ENCODE results near the gene CEND1. TPM values are rescaled to one million over a fixed set of nuclear protein-coding genes. Genes with fewer than 3 reads are reported as not detected.

CEND1 gene
- total RNA-seq, 1 experiment from 2014 or later: 2.7 TPM

DNA sequence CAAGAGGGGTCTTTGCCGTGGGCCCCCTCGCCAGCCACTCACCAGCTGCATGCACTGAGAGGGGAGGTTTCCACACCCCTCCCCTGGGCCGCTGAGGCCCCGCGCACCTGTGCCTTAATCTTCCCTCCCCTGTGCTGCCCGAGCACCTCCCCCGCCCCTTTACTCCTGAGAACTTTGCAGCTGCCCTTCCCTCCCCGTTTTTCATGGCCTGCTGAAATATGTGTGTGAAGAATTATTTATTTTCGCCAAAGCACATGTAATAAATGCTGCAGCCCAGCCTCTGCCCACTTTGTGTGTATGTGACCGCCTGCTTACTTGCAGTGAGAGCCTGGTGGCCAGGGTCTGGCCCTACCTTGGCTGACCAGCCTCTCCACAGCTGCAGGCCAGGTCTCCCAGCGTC, 35.1 kb upstream of the CEND1 start:
- CTCF ChIA-PET: interaction anchor here (1.0 kb wide), 1 partner anchor 49 kb away, joined by 3 read pairs; no protein-coding TSS in a partner anchor
- no peaks in the 10 kb centered on the region for H3K36me3 Mint-ChIP-seq
- no peak overlapping the region for H3K4me3 Mint-ChIP-seq
- TF ChIP-seq, protein P1, sequence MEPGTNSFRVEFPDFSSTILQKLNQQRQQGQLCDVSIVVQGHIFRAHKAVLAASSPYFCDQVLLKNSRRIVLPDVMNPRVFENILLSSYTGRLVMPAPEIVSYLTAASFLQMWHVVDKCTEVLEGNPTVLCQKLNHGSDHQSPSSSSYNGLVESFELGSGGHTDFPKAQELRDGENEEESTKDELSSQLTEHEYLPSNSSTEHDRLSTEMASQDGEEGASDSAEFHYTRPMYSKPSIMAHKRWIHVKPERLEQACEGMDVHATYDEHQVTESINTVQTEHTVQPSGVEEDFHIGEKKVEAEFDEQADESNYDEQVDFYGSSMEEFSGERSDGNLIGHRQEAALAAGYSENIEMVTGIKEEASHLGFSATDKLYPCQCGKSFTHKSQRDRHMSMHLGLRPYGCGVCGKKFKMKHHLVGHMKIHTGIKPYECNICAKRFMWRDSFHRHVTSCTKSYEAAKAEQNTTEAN (CRISPR knock-in tag; IDR thresholded peaks at IDR 0.05): no peak
- TF ChIP-seq E2F5 (CRISPR knock-in tag; IDR thresholded peaks at IDR 0.05) (no peak), NR2C2 (CRISPR knock-in tag; IDR thresholded peaks at IDR 0.05) (no peak), TEAD4 (CRISPR knock-in tag; IDR thresholded peaks at IDR 0.05) (no peak), ZBTB21 (CRISPR knock-in tag; IDR thresholded peaks at IDR 0.05; ENCODE audit: borderline replicate concordance) (no peak), ZNF512 (CRISPR knock-in tag; IDR thresholded peaks at IDR 0.05; ENCODE audit: borderline replicate concordance) (no peak), GABPB1 (CRISPR knock-in tag; IDR thresholded peaks at IDR 0.05) (no peak), SOX15 (CRISPR knock-in tag; IDR thresholded peaks at IDR 0.05) (no peak), GRHL2 (CRISPR knock-in tag; IDR thresholded peaks at IDR 0.05; ENCODE audit: insufficient replicate concordance, severe bottlenecking) (no peak), TP53 (CRISPR knock-in tag; IDR thresholded peaks at IDR 0.05) (no peak), ZNF416 (CRISPR knock-in tag; IDR thresholded peaks at IDR 0.05) (no peak), ZNF396 (CRISPR knock-in tag; IDR thresholded peaks at IDR 0.05; ENCODE audit: borderline replicate concordance) (no peak), ZNF263 (CRISPR knock-in tag; IDR thresholded peaks at IDR 0.05; ENCODE audit: low read depth) (no peak), ARID4B (CRISPR knock-in tag; IDR thresholded peaks at IDR 0.05; ENCODE audit: borderline replicate concordance) (no peak), MXD4 (CRISPR knock-in tag; IDR thresholded peaks at IDR 0.05; ENCODE audit: borderline replicate concordance) (no peak)
- TF ChIP-seq, protein P2, sequence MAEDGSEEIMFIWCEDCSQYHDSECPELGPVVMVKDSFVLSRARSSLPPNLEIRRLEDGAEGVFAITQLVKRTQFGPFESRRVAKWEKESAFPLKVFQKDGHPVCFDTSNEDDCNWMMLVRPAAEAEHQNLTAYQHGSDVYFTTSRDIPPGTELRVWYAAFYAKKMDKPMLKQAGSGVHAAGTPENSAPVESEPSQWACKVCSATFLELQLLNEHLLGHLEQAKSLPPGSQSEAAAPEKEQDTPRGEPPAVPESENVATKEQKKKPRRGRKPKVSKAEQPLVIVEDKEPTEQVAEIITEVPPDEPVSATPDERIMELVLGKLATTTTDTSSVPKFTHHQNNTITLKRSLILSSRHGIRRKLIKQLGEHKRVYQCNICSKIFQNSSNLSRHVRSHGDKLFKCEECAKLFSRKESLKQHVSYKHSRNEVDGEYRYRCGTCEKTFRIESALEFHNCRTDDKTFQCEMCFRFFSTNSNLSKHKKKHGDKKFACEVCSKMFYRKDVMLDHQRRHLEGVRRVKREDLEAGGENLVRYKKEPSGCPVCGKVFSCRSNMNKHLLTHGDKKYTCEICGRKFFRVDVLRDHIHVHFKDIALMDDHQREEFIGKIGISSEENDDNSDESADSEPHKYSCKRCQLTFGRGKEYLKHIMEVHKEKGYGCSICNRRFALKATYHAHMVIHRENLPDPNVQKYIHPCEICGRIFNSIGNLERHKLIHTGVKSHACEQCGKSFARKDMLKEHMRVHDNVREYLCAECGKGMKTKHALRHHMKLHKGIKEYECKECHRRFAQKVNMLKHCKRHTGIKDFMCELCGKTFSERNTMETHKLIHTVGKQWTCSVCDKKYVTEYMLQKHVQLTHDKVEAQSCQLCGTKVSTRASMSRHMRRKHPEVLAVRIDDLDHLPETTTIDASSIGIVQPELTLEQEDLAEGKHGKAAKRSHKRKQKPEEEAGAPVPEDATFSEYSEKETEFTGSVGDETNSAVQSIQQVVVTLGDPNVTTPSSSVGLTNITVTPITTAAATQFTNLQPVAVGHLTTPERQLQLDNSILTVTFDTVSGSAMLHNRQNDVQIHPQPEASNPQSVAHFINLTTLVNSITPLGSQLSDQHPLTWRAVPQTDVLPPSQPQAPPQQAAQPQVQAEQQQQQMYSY (CRISPR knock-in tag; IDR thresholded peaks at IDR 0.05): no peak
- POLR2A ChIA-PET: interaction anchor here (1.2 to 1.4 kb wide), 2 partner anchors 20 to 38 kb away, joined by 3 read pairs; partner anchors contain the start of gene PIDD1
- H3K4me1 Mint-ChIP-seq: peaks cover 28% of the 10 kb centered on the region
- no peak for DNase-seq (ENCODE audit: low spot score)
- no peak overlapping the region for H3K27ac Mint-ChIP-seq
- no peak for ATAC-seq
- no peaks in the 10 kb centered on the region for H3K9me3 Mint-ChIP-seq
- peaks cover 15% of the 10 kb centered on the region for H3K27me3 Mint-ChIP-seq (ENCODE audit: low read depth)

All from WTC11 (cell line).